Measurements from ENCODE around the gene NAV2.

GRCh38 chr11:19763330-19763729 lies 50.7 kb downstream of the NAV2 start:
- TF ChIP-seq CTCF (conservative IDR thresholded peaks at IDR 0.05 in 1 of 2, IDR thresholded peaks at IDR 0.05 in 1 of 2; ENCODE audit: low read depth in 1 of 2, low read length in 2 of 2) (no peak), EZH2 (IDR thresholded peaks at IDR 0.05; ENCODE audit: low read length, missing control alignments) (no peak)
